ENCODE data around the gene KDM4B.
"Not testable (repeated sequence)": the region's sequence is repeated elsewhere in the genome, so short reads cannot be mapped to it uniquely, and the experiment has no call there.

DNA sequence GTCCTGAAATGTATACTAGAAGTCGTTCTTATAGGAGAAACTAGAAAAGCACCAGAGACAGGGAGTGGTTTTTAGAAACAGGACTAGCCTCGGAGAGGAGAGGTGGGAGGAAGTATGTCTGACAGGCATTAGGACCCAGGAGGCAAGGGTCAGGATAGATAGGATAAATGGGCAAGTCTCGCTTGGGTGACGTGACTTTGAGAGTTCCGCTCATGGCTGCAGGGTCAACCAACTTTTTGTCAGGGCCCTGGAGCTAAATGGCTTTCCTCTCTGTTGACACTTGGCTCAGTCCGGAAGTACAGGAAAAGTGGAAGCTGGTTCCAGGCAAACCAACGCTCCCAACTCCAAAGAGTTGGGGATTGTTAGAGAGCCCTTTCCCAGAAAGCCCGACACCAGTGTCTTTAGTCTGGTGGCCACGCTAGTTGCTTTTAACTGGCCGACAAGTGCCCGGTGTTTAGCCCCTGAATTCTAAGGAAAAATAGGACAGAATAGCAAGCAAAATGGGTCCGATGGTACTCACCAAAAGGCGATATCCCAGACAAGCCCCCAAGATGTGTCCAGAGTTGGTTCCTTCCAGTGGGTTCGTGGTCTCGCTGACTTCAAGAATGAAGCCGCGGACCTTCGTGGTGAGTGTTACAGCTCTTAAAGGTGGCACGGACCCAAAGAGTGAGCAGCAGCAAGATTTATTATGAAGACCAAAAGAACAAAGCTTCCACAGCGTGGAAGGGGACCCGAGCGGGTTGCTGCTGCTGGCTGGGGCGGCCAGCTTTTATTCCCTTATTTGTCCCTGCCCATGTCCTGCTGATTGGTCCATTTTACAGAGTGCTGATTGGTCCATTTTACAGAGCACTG is 196.2 kb downstream of the KDM4B start:
- TF ChIP-seq, protein P1, sequence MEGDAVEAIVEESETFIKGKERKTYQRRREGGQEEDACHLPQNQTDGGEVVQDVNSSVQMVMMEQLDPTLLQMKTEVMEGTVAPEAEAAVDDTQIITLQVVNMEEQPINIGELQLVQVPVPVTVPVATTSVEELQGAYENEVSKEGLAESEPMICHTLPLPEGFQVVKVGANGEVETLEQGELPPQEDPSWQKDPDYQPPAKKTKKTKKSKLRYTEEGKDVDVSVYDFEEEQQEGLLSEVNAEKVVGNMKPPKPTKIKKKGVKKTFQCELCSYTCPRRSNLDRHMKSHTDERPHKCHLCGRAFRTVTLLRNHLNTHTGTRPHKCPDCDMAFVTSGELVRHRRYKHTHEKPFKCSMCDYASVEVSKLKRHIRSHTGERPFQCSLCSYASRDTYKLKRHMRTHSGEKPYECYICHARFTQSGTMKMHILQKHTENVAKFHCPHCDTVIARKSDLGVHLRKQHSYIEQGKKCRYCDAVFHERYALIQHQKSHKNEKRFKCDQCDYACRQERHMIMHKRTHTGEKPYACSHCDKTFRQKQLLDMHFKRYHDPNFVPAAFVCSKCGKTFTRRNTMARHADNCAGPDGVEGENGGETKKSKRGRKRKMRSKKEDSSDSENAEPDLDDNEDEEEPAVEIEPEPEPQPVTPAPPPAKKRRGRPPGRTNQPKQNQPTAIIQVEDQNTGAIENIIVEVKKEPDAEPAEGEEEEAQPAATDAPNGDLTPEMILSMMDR (IDR thresholded peaks at IDR 0.05; ENCODE audit: insufficient read depth, low read length), result not testable (repeated sequence)
- TF ChIP-seq, protein P2, sequence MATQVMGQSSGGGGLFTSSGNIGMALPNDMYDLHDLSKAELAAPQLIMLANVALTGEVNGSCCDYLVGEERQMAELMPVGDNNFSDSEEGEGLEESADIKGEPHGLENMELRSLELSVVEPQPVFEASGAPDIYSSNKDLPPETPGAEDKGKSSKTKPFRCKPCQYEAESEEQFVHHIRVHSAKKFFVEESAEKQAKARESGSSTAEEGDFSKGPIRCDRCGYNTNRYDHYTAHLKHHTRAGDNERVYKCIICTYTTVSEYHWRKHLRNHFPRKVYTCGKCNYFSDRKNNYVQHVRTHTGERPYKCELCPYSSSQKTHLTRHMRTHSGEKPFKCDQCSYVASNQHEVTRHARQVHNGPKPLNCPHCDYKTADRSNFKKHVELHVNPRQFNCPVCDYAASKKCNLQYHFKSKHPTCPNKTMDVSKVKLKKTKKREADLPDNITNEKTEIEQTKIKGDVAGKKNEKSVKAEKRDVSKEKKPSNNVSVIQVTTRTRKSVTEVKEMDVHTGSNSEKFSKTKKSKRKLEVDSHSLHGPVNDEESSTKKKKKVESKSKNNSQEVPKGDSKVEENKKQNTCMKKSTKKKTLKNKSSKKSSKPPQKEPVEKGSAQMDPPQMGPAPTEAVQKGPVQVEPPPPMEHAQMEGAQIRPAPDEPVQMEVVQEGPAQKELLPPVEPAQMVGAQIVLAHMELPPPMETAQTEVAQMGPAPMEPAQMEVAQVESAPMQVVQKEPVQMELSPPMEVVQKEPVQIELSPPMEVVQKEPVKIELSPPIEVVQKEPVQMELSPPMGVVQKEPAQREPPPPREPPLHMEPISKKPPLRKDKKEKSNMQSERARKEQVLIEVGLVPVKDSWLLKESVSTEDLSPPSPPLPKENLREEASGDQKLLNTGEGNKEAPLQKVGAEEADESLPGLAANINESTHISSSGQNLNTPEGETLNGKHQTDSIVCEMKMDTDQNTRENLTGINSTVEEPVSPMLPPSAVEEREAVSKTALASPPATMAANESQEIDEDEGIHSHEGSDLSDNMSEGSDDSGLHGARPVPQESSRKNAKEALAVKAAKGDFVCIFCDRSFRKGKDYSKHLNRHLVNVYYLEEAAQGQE (IDR thresholded peaks at IDR 0.05; ENCODE audit: insufficient replicate concordance, low read depth), result not testable (repeated sequence)
